Liver (tissue), 9 donors: ENCODE data around the gene MOGAT3. TPM values are rescaled to one million over a fixed set of nuclear protein-coding genes. Genes with fewer than 3 reads are reported as not detected.

Experiments
- DNase-seq: peaks from one replicate; pipeline ENCODE4 v3.0.0-alpha.2; 2017; ENCODE audit warnings: low spot score
- H3K27ac ChIP-seq, 2 donors: one replicate each; pipeline ENCODE4 v1.7.0; 2013; ENCODE audit warnings: inconsistent platforms in 2 of 2, low read length in 2 of 2, control low read depth in 1 of 2, low read depth in 1 of 2, mild to moderate bottlenecking in 1 of 2
- H3K27me3 ChIP-seq, 4 donors: one replicate each; pipeline versions ENCODE4 v1.6.1 to v1.7.0; 2013; ENCODE audit warnings: low read length in 3 of 4, inconsistent platforms in 1 of 4, mild to moderate bottlenecking in 1 of 4, moderate library complexity in 1 of 4; ENCODE audit not compliant: control insufficient read depth in 4 of 4, insufficient read depth in 4 of 4
- H3K36me3 ChIP-seq, 4 donors: one replicate each; pipeline versions ENCODE4 v1.6.1 to v1.7.0; 2013; ENCODE audit warnings: low read length in 3 of 4, mild to moderate bottlenecking in 3 of 4, low read depth in 1 of 4, moderate library complexity in 1 of 4; ENCODE audit not compliant: control insufficient read depth in 4 of 4, insufficient read depth in 3 of 4
- H3K4me1 ChIP-seq, 4 donors: one replicate each; pipeline versions ENCODE4 v1.6.1 to v1.7.0; 2013; ENCODE audit warnings: low read length in 3 of 4, mild to moderate bottlenecking in 3 of 4, moderate library complexity in 1 of 4; ENCODE audit not compliant: control insufficient read depth in 4 of 4, insufficient read depth in 4 of 4
- H3K4me3 ChIP-seq, 3 donors: one replicate each; pipeline versions ENCODE4 v1.6.1 to v1.7.0; 2013; ENCODE audit warnings: low read length in 3 of 3, control low read depth in 1 of 3, low read depth in 1 of 3, mild to moderate bottlenecking in 1 of 3
- H3K9ac ChIP-seq, 2 donors: one replicate each; pipeline ENCODE4 v1.7.0; 2013; ENCODE audit warnings: low read length in 2 of 2, mild to moderate bottlenecking in 2 of 2, moderate library complexity in 2 of 2, control low read depth in 1 of 2, low read depth in 1 of 2
- H3K9me3 ChIP-seq, 4 donors: one replicate each; pipeline versions ENCODE4 v1.6.1 to v1.7.0; 2013; ENCODE audit warnings: low read length in 3 of 4; ENCODE audit not compliant: control insufficient read depth in 4 of 4
- ATF3 ChIP-seq: IDR thresholded peaks from 2 replicates; pipeline ENCODE4 v1.6.1; 2016; ENCODE audit warnings: antibody characterized with exemption
- CTCF ChIP-seq: fragments of 150-350 bp; IDR thresholded peaks from 2 replicates; pipeline ENCODE4 v1.5.1; 2017; ENCODE audit warnings: improper control_type of control experiment, low read depth, low read length; ENCODE audit not compliant: missing input control
- EGR1 ChIP-seq, 2 donors: IDR thresholded peaks; 2 replicates each; pipeline ENCODE4 v1.6.1; 2016 to 2018; ENCODE audit warnings: antibody characterized with exemption in 2 of 2, low read depth in 2 of 2
- FOXA1 ChIP-seq: IDR thresholded peaks from 2 replicates; pipeline ENCODE4 v1.6.1; 2016; ENCODE audit warnings: antibody characterized with exemption
- FOXA2 ChIP-seq: IDR thresholded peaks from 2 replicates; pipeline ENCODE4 v1.6.1; 2016; ENCODE audit warnings: antibody characterized with exemption
- GABPA ChIP-seq, 2 donors: IDR thresholded peaks in 1 of 2; conservative IDR thresholded peaks in 1 of 2; 2 replicates each; pipeline ENCODE4 v1.6.1; 2016; ENCODE audit warnings: antibody characterized with exemption in 2 of 2, mild to moderate bottlenecking in 1 of 2, moderate library complexity in 1 of 2
- HNF4A ChIP-seq, 2 donors: conservative IDR thresholded peaks; 2 replicates each; pipeline ENCODE4 v1.6.1; 2016; ENCODE audit warnings: antibody characterized with exemption in 2 of 2, mild to moderate bottlenecking in 2 of 2
- HNF4G ChIP-seq: IDR thresholded peaks from 2 replicates; pipeline ENCODE4 v1.6.1; 2016; ENCODE audit warnings: antibody characterized with exemption
- JUND ChIP-seq, 2 donors: IDR thresholded peaks; 2 replicates each; pipeline ENCODE4 v1.6.1; 2016; ENCODE audit warnings: antibody characterized with exemption in 2 of 2
- MAX ChIP-seq: IDR thresholded peaks from 2 replicates; pipeline ENCODE4 v1.6.1; 2016; ENCODE audit warnings: antibody characterized with exemption
- NR2F2 ChIP-seq: IDR thresholded peaks from 2 replicates; pipeline ENCODE4 v1.6.1; 2016; ENCODE audit warnings: antibody characterized with exemption
- RAD21 ChIP-seq, 2 donors: IDR thresholded peaks; 2 replicates each; pipeline ENCODE4 v1.6.1; 2016; ENCODE audit warnings: antibody characterized with exemption in 2 of 2, mild to moderate bottlenecking in 2 of 2
- REST ChIP-seq: IDR thresholded peaks from 2 replicates; pipeline ENCODE4 v1.6.1; 2016; ENCODE audit warnings: antibody characterized with exemption, mild to moderate bottlenecking
- RXRA ChIP-seq, 2 donors: IDR thresholded peaks; 2 replicates each; pipeline ENCODE4 v1.6.1; 2017 to 2018; ENCODE audit warnings: antibody characterized with exemption in 2 of 2, mild to moderate bottlenecking in 1 of 2
- SP1 ChIP-seq: IDR thresholded peaks from 2 replicates; pipeline ENCODE4 v1.6.1; 2018; ENCODE audit warnings: antibody characterized with exemption, mild to moderate bottlenecking
- TAF1 ChIP-seq: conservative IDR thresholded peaks from 2 replicates; pipeline ENCODE4 v1.6.1; 2016; ENCODE audit warnings: antibody characterized with exemption, mild to moderate bottlenecking
- YY1 ChIP-seq: IDR thresholded peaks from 2 replicates; pipeline ENCODE4 v1.6.1; 2016; ENCODE audit warnings: antibody characterized with exemption, mild to moderate bottlenecking
- ZBTB33 ChIP-seq: IDR thresholded peaks from 2 replicates; pipeline ENCODE4 v1.6.1; 2016; ENCODE audit warnings: antibody characterized with exemption
- WGBS: extraction: QIAGEN DNeasy Blood & Tissue Kit; methylation state at CpG from one replicate; pipeline ENCODE4 v1.1.7; 2013; 5-methylcytosine and 5-hydroxymethylcytosine counted together
- polyA plus RNA-seq, 2 donors: library from polyadenylated mRNA; stranded (reverse) in 1 of 2; unstranded in 1 of 2; fragments of 200-250 nt in 1 of 2; fragments of >200 nt in 1 of 2; fragmentation: Nextera tagmentation in 1 of 2; extraction: Ambion mirVana in 1 of 2; gene quantifications; one replicate each; pipeline versions ENCODE4 v1.2.1 to v1.2.3, GENCODE V29; 2013 to 2015
- total RNA-seq, 2 donors: library from RNA; depleted of rRNA; stranded (reverse); fragments of >200 nt; gene quantifications; one replicate each; pipeline ENCODE4 v1.2.3, GENCODE V29; 2014
- donor health status: healthy.
- donor health status: healthy.
- donor health status: healthy.
- donor health status: healthy.
- donor health status: healthy.

MOGAT3 gene
- total and polyA plus RNA-seq, 4 donors = 1.8 to 7.9 (median 3.7) TPM

GRCh38 chr7:101166648-101166908 lies 34.3 kb downstream of the MOGAT3 start:
- 3% methylated on average over 11 of the region's 11 CpGs for WGBS
- H3K27ac ChIP-seq = no peak overlapping the region
- H3K4me1 ChIP-seq = peaks cover 4 to 34% (median 14%) of the 10 kb centered on the region in 4 donors
- no peaks in the 10 kb centered on the region for H3K9me3 ChIP-seq
- no peak overlapping the region for H3K4me3 ChIP-seq
- peaks cover 7 to 11% (median 9%) of the 10 kb centered on the region in 4 donors for H3K27me3 ChIP-seq
- TF ChIP-seq NR2F2 (no peak), RAD21 (IDR thresholded peaks at IDR 0.05) (no peak), EGR1 (IDR thresholded peaks at IDR 0.05; ENCODE audit: low read depth in 2 of 2) (no peak), SP1 (no peak), MAX (no peak), JUND (IDR thresholded peaks at IDR 0.05) (no peak), REST (no peak), CTCF (no peak), ATF3 (no peak), RXRA (IDR thresholded peaks at IDR 0.05) (no peak), HNF4G (no peak), FOXA2 (no peak), ZBTB33 (no peak), FOXA1 (no peak), HNF4A (conservative IDR thresholded peaks at IDR 0.05) (no peak), TAF1 (no peak), YY1 (no peak), GABPA (IDR thresholded peaks at IDR 0.05 in 1 of 2, conservative IDR thresholded peaks at IDR 0.05 in 1 of 2) (no peak)
- no peaks in the 10 kb centered on the region for H3K36me3 ChIP-seq
- H3K9ac ChIP-seq = no peak overlapping the region
- DNase-seq = no peak
